Measurements from ENCODE around the gene EGFL7.

EGFL7 gene

DNA sequence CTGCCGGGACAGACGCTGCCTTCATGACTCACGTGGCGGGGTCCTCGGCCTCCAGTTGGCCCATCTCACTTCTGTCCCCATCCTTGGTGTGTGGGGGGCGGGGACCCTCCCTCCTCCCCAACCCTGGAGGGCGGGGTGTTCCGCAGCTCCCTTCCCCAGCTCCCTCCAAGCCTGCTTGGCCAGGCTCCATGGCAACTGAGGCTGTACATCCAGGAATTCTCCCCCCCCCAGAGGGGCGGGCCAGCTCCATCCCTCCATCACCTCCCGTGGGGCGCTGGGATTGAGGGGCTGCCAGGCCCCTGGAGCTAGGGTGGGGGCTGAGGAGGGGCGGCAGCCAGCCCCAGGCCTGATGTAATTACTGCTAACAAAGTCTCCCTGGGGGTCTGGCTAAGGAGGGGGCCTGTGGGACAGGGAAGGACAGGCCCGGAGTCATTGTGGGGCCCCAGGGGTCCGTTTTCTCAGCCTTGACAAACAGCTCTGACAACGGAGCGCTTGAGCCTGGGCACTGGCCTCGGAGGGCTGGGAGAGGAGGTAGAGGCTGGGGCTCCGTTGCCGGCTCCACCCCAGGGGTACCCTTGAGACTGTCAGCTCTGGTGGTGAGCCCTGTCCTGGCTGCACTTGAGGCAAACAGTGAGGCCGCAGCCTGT lies 57.7 kb downstream of the EGFL7 start:
- ChIA-PET POLR2A (interaction anchor here (0.5 to 1.8 kb wide), 3 partner anchors 34 to 350 kb away, joined by 3 to 8 read pairs (median 4); partner anchors contain the start of genes AGPAT2 and SAPCD2), CTCF (interaction anchor here (0.7 to 1.2 kb wide), 2 partner anchors 54 to 376 kb away, joined by 3 read pairs; no protein-coding TSS in a partner anchor)
- Histone ChIP-seq H3K27ac (ENCODE audit: extremely low read depth, low read depth, low read length) (no peak overlapping the region), H3K9me3 (ENCODE audit: control insufficient read depth, insufficient read depth, low read depth, low read length) (no peaks in the 10 kb centered on the region), H3K36me3 (ENCODE audit: control insufficient read depth in 2 of 2, insufficient read depth in 1 of 2, low read length in 2 of 2) (peaks cover 0 to 67% of the 10 kb centered on the region in 2 experiments; a peak in 2 of 3 replicates), H3K4me1 (ENCODE audit: control insufficient read depth, insufficient read depth, low read length) (no peaks in the 10 kb centered on the region), H3K4me3 (ENCODE audit: low read depth, low read length) (no peak overlapping the region)
- TF ChIP-seq GLIS1 (tag by site-specific recombination; IDR thresholded peaks at IDR 0.05) (peak; percentile 98), IKZF3 (tag by site-specific recombination; IDR thresholded peaks at IDR 0.05) (peak; percentile 78), WT1 (tag by site-specific recombination; IDR thresholded peaks at IDR 0.05) (peak; percentile 54; the same call in 1 of the 2 replicates), ZNF423 (tag by site-specific recombination; IDR thresholded peaks at IDR 0.05) (peak; percentile 34; the same call in 1 of the 2 replicates), SP2 (tag by site-specific recombination; IDR thresholded peaks at IDR 0.05) (peak; percentile 82), ZIC2 (tag by site-specific recombination; IDR thresholded peaks at IDR 0.05) (peak; percentile 91), ZNF600 (tag by site-specific recombination; IDR thresholded peaks at IDR 0.05) (peak; percentile 73), KLF9 (tag by site-specific recombination; IDR thresholded peaks at IDR 0.05; ENCODE audit: low read depth) (peak; percentile 65), ZNF174 (tag by site-specific recombination; IDR thresholded peaks at IDR 0.05) (no peak), SP3 (tag by site-specific recombination; IDR thresholded peaks at IDR 0.05) (0 out of 2 replicates have a peak, but pooled peaks have one; percentile 23), ZNF112 (tag by site-specific recombination; IDR thresholded peaks at IDR 0.05) (no peak)
- TF ChIP-seq, protein P1, sequence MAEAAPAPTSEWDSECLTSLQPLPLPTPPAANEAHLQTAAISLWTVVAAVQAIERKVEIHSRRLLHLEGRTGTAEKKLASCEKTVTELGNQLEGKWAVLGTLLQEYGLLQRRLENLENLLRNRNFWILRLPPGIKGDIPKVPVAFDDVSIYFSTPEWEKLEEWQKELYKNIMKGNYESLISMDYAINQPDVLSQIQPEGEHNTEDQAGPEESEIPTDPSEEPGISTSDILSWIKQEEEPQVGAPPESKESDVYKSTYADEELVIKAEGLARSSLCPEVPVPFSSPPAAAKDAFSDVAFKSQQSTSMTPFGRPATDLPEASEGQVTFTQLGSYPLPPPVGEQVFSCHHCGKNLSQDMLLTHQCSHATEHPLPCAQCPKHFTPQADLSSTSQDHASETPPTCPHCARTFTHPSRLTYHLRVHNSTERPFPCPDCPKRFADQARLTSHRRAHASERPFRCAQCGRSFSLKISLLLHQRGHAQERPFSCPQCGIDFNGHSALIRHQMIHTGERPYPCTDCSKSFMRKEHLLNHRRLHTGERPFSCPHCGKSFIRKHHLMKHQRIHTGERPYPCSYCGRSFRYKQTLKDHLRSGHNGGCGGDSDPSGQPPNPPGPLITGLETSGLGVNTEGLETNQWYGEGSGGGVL (tag by site-specific recombination; IDR thresholded peaks at IDR 0.05), result peak; percentile 84
- TF ChIP-seq, protein P2, sequence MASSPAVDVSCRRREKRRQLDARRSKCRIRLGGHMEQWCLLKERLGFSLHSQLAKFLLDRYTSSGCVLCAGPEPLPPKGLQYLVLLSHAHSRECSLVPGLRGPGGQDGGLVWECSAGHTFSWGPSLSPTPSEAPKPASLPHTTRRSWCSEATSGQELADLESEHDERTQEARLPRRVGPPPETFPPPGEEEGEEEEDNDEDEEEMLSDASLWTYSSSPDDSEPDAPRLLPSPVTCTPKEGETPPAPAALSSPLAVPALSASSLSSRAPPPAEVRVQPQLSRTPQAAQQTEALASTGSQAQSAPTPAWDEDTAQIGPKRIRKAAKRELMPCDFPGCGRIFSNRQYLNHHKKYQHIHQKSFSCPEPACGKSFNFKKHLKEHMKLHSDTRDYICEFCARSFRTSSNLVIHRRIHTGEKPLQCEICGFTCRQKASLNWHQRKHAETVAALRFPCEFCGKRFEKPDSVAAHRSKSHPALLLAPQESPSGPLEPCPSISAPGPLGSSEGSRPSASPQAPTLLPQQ (tag by site-specific recombination; IDR thresholded peaks at IDR 0.05), result no peak
- TF ChIP-seq, protein P3, sequence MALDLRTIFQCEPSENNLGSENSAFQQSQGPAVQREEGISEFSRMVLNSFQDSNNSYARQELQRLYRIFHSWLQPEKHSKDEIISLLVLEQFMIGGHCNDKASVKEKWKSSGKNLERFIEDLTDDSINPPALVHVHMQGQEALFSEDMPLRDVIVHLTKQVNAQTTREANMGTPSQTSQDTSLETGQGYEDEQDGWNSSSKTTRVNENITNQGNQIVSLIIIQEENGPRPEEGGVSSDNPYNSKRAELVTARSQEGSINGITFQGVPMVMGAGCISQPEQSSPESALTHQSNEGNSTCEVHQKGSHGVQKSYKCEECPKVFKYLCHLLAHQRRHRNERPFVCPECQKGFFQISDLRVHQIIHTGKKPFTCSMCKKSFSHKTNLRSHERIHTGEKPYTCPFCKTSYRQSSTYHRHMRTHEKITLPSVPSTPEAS (tag by site-specific recombination; IDR thresholded peaks at IDR 0.05), result no peak
- TF ChIP-seq, protein P4, sequence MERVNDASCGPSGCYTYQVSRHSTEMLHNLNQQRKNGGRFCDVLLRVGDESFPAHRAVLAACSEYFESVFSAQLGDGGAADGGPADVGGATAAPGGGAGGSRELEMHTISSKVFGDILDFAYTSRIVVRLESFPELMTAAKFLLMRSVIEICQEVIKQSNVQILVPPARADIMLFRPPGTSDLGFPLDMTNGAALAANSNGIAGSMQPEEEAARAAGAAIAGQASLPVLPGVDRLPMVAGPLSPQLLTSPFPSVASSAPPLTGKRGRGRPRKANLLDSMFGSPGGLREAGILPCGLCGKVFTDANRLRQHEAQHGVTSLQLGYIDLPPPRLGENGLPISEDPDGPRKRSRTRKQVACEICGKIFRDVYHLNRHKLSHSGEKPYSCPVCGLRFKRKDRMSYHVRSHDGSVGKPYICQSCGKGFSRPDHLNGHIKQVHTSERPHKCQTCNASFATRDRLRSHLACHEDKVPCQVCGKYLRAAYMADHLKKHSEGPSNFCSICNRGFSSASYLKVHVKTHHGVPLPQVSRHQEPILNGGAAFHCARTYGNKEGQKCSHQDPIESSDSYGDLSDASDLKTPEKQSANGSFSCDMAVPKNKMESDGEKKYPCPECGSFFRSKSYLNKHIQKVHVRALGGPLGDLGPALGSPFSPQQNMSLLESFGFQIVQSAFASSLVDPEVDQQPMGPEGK (tag by site-specific recombination; IDR thresholded peaks at IDR 0.05), result peak; percentile 81
- TF ChIP-seq, protein P5, sequence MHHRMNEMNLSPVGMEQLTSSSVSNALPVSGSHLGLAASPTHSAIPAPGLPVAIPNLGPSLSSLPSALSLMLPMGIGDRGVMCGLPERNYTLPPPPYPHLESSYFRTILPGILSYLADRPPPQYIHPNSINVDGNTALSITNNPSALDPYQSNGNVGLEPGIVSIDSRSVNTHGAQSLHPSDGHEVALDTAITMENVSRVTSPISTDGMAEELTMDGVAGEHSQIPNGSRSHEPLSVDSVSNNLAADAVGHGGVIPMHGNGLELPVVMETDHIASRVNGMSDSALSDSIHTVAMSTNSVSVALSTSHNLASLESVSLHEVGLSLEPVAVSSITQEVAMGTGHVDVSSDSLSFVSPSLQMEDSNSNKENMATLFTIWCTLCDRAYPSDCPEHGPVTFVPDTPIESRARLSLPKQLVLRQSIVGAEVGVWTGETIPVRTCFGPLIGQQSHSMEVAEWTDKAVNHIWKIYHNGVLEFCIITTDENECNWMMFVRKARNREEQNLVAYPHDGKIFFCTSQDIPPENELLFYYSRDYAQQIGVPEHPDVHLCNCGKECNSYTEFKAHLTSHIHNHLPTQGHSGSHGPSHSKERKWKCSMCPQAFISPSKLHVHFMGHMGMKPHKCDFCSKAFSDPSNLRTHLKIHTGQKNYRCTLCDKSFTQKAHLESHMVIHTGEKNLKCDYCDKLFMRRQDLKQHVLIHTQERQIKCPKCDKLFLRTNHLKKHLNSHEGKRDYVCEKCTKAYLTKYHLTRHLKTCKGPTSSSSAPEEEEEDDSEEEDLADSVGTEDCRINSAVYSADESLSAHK (tag by site-specific recombination; IDR thresholded peaks at IDR 0.05), result peak; percentile 99
- TF ChIP-seq, protein P6, sequence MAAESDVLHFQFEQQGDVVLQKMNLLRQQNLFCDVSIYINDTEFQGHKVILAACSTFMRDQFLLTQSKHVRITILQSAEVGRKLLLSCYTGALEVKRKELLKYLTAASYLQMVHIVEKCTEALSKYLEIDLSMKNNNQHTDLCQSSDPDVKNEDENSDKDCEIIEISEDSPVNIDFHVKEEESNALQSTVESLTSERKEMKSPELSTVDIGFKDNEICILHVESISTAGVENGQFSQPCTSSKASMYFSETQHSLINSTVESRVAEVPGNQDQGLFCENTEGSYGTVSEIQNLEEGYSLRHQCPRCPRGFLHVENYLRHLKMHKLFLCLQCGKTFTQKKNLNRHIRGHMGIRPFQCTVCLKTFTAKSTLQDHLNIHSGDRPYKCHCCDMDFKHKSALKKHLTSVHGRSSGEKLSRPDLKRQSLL (tag by site-specific recombination; IDR thresholded peaks at IDR 0.05), result peak; percentile 98
- TF ChIP-seq, protein P7, sequence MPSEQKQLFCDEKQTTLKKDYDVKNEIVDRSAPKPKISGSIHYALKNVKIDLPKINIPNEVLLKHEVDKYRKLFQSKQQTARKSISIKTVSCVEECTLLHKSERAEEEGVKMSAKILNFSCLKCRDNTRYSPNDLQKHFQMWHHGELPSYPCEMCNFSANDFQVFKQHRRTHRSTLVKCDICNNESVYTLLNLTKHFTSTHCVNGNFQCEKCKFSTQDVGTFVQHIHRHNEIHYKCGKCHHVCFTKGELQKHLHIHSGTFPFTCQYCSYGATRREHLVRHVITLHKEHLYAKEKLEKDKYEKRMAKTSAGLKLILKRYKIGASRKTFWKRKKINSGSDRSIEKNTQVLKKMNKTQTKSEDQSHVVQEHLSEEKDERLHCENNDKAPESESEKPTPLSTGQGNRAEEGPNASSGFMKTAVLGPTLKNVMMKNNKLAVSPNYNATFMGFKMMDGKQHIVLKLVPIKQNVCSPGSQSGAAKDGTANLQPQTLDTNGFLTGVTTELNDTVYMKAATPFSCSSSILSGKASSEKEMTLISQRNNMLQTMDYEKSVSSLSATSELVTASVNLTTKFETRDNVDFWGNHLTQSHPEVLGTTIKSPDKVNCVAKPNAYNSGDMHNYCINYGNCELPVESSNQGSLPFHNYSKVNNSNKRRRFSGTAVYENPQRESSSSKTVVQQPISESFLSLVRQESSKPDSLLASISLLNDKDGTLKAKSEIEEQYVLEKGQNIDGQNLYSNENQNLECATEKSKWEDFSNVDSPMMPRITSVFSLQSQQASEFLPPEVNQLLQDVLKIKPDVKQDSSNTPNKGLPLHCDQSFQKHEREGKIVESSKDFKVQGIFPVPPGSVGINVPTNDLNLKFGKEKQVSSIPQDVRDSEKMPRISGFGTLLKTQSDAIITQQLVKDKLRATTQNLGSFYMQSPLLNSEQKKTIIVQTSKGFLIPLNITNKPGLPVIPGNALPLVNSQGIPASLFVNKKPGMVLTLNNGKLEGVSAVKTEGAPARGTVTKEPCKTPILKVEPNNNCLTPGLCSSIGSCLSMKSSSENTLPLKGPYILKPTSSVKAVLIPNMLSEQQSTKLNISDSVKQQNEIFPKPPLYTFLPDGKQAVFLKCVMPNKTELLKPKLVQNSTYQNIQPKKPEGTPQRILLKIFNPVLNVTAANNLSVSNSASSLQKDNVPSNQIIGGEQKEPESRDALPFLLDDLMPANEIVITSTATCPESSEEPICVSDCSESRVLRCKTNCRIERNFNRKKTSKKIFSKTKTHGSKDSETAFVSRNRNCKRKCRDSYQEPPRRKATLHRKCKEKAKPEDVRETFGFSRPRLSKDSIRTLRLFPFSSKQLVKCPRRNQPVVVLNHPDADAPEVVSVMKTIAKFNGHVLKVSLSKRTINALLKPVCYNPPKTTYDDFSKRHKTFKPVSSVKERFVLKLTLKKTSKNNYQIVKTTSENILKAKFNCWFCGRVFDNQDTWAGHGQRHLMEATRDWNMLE (tag by site-specific recombination; conservative IDR thresholded peaks at IDR 0.05; ENCODE audit: low read depth), result no peak
- TF ChIP-seq, protein P8, sequence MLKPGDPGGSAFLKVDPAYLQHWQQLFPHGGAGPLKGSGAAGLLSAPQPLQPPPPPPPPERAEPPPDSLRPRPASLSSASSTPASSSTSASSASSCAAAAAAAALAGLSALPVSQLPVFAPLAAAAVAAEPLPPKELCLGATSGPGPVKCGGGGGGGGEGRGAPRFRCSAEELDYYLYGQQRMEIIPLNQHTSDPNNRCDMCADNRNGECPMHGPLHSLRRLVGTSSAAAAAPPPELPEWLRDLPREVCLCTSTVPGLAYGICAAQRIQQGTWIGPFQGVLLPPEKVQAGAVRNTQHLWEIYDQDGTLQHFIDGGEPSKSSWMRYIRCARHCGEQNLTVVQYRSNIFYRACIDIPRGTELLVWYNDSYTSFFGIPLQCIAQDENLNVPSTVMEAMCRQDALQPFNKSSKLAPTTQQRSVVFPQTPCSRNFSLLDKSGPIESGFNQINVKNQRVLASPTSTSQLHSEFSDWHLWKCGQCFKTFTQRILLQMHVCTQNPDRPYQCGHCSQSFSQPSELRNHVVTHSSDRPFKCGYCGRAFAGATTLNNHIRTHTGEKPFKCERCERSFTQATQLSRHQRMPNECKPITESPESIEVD (tag by site-specific recombination; IDR thresholded peaks at IDR 0.05), result no peak

Measured in HEK293 (cell line).